Stomach (tissue), 4 donors: ENCODE measurements around the gene ZFPM1.

Experiments
- CTCF ChIP-seq, 7 experiments: fragments of 450-650 bp in 4 of 7; fragments of 200-600 bp in 3 of 7; sonication (generic) in 3 of 7; IDR thresholded peaks; one replicate each; pipeline ENCODE4 v1.5.1; 2016 to 2019; ENCODE audit warnings: antibody characterized with exemption in 7 of 7, control low read depth in 2 of 7, mild to moderate bottlenecking in 1 of 7
- EP300 ChIP-seq: sonication (generic); formaldehyde crosslinking; IDR thresholded peaks from one replicate; pipeline ENCODE4 v1.6.1; 2017; ENCODE audit warnings: antibody characterized with exemption
- POLR2A ChIP-seq, 4 donors: fragments of 450-650 bp; IDR thresholded peaks; one replicate each; pipeline ENCODE4 v1.6.1; 2016; ENCODE audit warnings: antibody characterized with exemption in 4 of 4, control low read depth in 2 of 4, mild to moderate bottlenecking in 1 of 4, moderate library complexity in 1 of 4

GRCh38 chr16:88525663-88525990 lies 72.5 kb downstream of the ZFPM1 start:
- TF ChIP-seq CTCF (IDR thresholded peaks at IDR 0.05) (no peak), POLR2A (IDR thresholded peaks at IDR 0.05) (no peak), EP300 (no peak)
